Liver (tissue), 9 donors: ENCODE measurements around the gene EFCAB7. TPM values are rescaled to one million over a fixed set of nuclear protein-coding genes. Genes with fewer than 3 reads are reported as not detected.

Source experiments
- DNase-seq: peaks from one replicate; pipeline ENCODE4 v3.0.0-alpha.2; 2017; ENCODE audit warnings: low spot score
- H3K27ac ChIP-seq, 2 donors: one replicate each; pipeline ENCODE4 v1.7.0; 2013; ENCODE audit warnings: inconsistent platforms in 2 of 2, low read length in 2 of 2, control low read depth in 1 of 2, low read depth in 1 of 2, mild to moderate bottlenecking in 1 of 2
- H3K27me3 ChIP-seq, 4 donors: one replicate each; pipeline versions ENCODE4 v1.6.1 to v1.7.0; 2013; ENCODE audit warnings: low read length in 3 of 4, inconsistent platforms in 1 of 4, mild to moderate bottlenecking in 1 of 4, moderate library complexity in 1 of 4; ENCODE audit not compliant: control insufficient read depth in 4 of 4, insufficient read depth in 4 of 4
- H3K36me3 ChIP-seq, 4 donors: one replicate each; pipeline versions ENCODE4 v1.6.1 to v1.7.0; 2013; ENCODE audit warnings: low read length in 3 of 4, mild to moderate bottlenecking in 3 of 4, low read depth in 1 of 4, moderate library complexity in 1 of 4; ENCODE audit not compliant: control insufficient read depth in 4 of 4, insufficient read depth in 3 of 4
- H3K4me1 ChIP-seq, 4 donors: one replicate each; pipeline versions ENCODE4 v1.6.1 to v1.7.0; 2013; ENCODE audit warnings: low read length in 3 of 4, mild to moderate bottlenecking in 3 of 4, moderate library complexity in 1 of 4; ENCODE audit not compliant: control insufficient read depth in 4 of 4, insufficient read depth in 4 of 4
- H3K4me3 ChIP-seq, 3 donors: one replicate each; pipeline versions ENCODE4 v1.6.1 to v1.7.0; 2013; ENCODE audit warnings: low read length in 3 of 3, control low read depth in 1 of 3, low read depth in 1 of 3, mild to moderate bottlenecking in 1 of 3
- H3K9ac ChIP-seq, 2 donors: one replicate each; pipeline ENCODE4 v1.7.0; 2013; ENCODE audit warnings: low read length in 2 of 2, mild to moderate bottlenecking in 2 of 2, moderate library complexity in 2 of 2, control low read depth in 1 of 2, low read depth in 1 of 2
- H3K9me3 ChIP-seq, 4 donors: one replicate each; pipeline versions ENCODE4 v1.6.1 to v1.7.0; 2013; ENCODE audit warnings: low read length in 3 of 4; ENCODE audit not compliant: control insufficient read depth in 4 of 4
- ATF3 ChIP-seq: IDR thresholded peaks from 2 replicates; pipeline ENCODE4 v1.6.1; 2016; ENCODE audit warnings: antibody characterized with exemption
- EGR1 ChIP-seq, 2 donors: IDR thresholded peaks; 2 replicates each; pipeline ENCODE4 v1.6.1; 2016 to 2018; ENCODE audit warnings: antibody characterized with exemption in 2 of 2, low read depth in 2 of 2
- FOXA1 ChIP-seq: IDR thresholded peaks from 2 replicates; pipeline ENCODE4 v1.6.1; 2016; ENCODE audit warnings: antibody characterized with exemption
- FOXA2 ChIP-seq: IDR thresholded peaks from 2 replicates; pipeline ENCODE4 v1.6.1; 2016; ENCODE audit warnings: antibody characterized with exemption
- GABPA ChIP-seq, 2 donors: IDR thresholded peaks in 1 of 2; conservative IDR thresholded peaks in 1 of 2; 2 replicates each; pipeline ENCODE4 v1.6.1; 2016; ENCODE audit warnings: antibody characterized with exemption in 2 of 2, mild to moderate bottlenecking in 1 of 2, moderate library complexity in 1 of 2
- HNF4A ChIP-seq, 2 donors: conservative IDR thresholded peaks; 2 replicates each; pipeline ENCODE4 v1.6.1; 2016; ENCODE audit warnings: antibody characterized with exemption in 2 of 2, mild to moderate bottlenecking in 2 of 2
- HNF4G ChIP-seq: IDR thresholded peaks from 2 replicates; pipeline ENCODE4 v1.6.1; 2016; ENCODE audit warnings: antibody characterized with exemption
- NR2F2 ChIP-seq: IDR thresholded peaks from 2 replicates; pipeline ENCODE4 v1.6.1; 2016; ENCODE audit warnings: antibody characterized with exemption
- RAD21 ChIP-seq, 2 donors: IDR thresholded peaks; 2 replicates each; pipeline ENCODE4 v1.6.1; 2016; ENCODE audit warnings: antibody characterized with exemption in 2 of 2, mild to moderate bottlenecking in 2 of 2
- RXRA ChIP-seq, 2 donors: IDR thresholded peaks; 2 replicates each; pipeline ENCODE4 v1.6.1; 2017 to 2018; ENCODE audit warnings: antibody characterized with exemption in 2 of 2, mild to moderate bottlenecking in 1 of 2
- SP1 ChIP-seq: IDR thresholded peaks from 2 replicates; pipeline ENCODE4 v1.6.1; 2018; ENCODE audit warnings: antibody characterized with exemption, mild to moderate bottlenecking
- TAF1 ChIP-seq: conservative IDR thresholded peaks from 2 replicates; pipeline ENCODE4 v1.6.1; 2016; ENCODE audit warnings: antibody characterized with exemption, mild to moderate bottlenecking
- YY1 ChIP-seq: IDR thresholded peaks from 2 replicates; pipeline ENCODE4 v1.6.1; 2016; ENCODE audit warnings: antibody characterized with exemption, mild to moderate bottlenecking
- WGBS: extraction: QIAGEN DNeasy Blood & Tissue Kit; methylation state at CpG from one replicate; pipeline ENCODE4 v1.1.7; 2013; 5-methylcytosine and 5-hydroxymethylcytosine counted together
- polyA plus RNA-seq, 2 donors: library from polyadenylated mRNA; stranded (reverse) in 1 of 2; unstranded in 1 of 2; fragments of 200-250 nt in 1 of 2; fragments of >200 nt in 1 of 2; fragmentation: Nextera tagmentation in 1 of 2; extraction: Ambion mirVana in 1 of 2; gene quantifications; one replicate each; pipeline versions ENCODE4 v1.2.1 to v1.2.3, GENCODE V29; 2013 to 2015
- total RNA-seq, 2 donors: library from RNA; depleted of rRNA; stranded (reverse); fragments of >200 nt; gene quantifications; one replicate each; pipeline ENCODE4 v1.2.3, GENCODE V29; 2014
- TF ChIP-seq, protein P1 (sequence below): IDR thresholded peaks from 2 replicates; pipeline ENCODE4 v1.6.1; 2016; ENCODE audit warnings: antibody characterized with exemption, mild to moderate bottlenecking
- TF ChIP-seq, protein P2 (sequence below): IDR thresholded peaks from 2 replicates; pipeline ENCODE4 v1.6.1; 2016; ENCODE audit warnings: antibody characterized with exemption
- TF ChIP-seq, protein P3 (sequence below): fragments of 150-350 bp; IDR thresholded peaks from 2 replicates; pipeline ENCODE4 v1.5.1; 2017; ENCODE audit warnings: improper control_type of control experiment, low read depth, low read length; ENCODE audit not compliant: missing input control
- TF ChIP-seq, protein P4 (sequence below): IDR thresholded peaks from 2 replicates; pipeline ENCODE4 v1.6.1; 2016; ENCODE audit warnings: antibody characterized with exemption
- donor health status: healthy.
- donor health status: healthy.
- donor health status: healthy.
- donor health status: healthy.
- donor health status: healthy.

Gene EFCAB7
- total and polyA plus RNA-seq, 4 donors, result 0.70 to 2.6 (median 1.9) TPM

GRCh38 chr1:63559357-63559756 is 36.0 kb downstream of the EFCAB7 start:
- no peak for TF ChIP-seq RXRA (IDR thresholded peaks at IDR 0.05)
- no peak for TF ChIP-seq GABPA (IDR thresholded peaks at IDR 0.05 in 1 of 2, conservative IDR thresholded peaks at IDR 0.05 in 1 of 2)
- TF ChIP-seq YY1, result no peak
- TF ChIP-seq EGR1 (IDR thresholded peaks at IDR 0.05; ENCODE audit: low read depth in 2 of 2), result no peak
- TF ChIP-seq, protein P1, sequence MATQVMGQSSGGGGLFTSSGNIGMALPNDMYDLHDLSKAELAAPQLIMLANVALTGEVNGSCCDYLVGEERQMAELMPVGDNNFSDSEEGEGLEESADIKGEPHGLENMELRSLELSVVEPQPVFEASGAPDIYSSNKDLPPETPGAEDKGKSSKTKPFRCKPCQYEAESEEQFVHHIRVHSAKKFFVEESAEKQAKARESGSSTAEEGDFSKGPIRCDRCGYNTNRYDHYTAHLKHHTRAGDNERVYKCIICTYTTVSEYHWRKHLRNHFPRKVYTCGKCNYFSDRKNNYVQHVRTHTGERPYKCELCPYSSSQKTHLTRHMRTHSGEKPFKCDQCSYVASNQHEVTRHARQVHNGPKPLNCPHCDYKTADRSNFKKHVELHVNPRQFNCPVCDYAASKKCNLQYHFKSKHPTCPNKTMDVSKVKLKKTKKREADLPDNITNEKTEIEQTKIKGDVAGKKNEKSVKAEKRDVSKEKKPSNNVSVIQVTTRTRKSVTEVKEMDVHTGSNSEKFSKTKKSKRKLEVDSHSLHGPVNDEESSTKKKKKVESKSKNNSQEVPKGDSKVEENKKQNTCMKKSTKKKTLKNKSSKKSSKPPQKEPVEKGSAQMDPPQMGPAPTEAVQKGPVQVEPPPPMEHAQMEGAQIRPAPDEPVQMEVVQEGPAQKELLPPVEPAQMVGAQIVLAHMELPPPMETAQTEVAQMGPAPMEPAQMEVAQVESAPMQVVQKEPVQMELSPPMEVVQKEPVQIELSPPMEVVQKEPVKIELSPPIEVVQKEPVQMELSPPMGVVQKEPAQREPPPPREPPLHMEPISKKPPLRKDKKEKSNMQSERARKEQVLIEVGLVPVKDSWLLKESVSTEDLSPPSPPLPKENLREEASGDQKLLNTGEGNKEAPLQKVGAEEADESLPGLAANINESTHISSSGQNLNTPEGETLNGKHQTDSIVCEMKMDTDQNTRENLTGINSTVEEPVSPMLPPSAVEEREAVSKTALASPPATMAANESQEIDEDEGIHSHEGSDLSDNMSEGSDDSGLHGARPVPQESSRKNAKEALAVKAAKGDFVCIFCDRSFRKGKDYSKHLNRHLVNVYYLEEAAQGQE, result no peak
- no peak for TF ChIP-seq NR2F2
- no peak for TF ChIP-seq HNF4G
- TF ChIP-seq HNF4A (conservative IDR thresholded peaks at IDR 0.05), result no peak
- TF ChIP-seq, protein P2, sequence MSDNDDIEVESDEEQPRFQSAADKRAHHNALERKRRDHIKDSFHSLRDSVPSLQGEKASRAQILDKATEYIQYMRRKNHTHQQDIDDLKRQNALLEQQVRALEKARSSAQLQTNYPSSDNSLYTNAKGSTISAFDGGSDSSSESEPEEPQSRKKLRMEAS, result no peak
- TF ChIP-seq, protein P3, sequence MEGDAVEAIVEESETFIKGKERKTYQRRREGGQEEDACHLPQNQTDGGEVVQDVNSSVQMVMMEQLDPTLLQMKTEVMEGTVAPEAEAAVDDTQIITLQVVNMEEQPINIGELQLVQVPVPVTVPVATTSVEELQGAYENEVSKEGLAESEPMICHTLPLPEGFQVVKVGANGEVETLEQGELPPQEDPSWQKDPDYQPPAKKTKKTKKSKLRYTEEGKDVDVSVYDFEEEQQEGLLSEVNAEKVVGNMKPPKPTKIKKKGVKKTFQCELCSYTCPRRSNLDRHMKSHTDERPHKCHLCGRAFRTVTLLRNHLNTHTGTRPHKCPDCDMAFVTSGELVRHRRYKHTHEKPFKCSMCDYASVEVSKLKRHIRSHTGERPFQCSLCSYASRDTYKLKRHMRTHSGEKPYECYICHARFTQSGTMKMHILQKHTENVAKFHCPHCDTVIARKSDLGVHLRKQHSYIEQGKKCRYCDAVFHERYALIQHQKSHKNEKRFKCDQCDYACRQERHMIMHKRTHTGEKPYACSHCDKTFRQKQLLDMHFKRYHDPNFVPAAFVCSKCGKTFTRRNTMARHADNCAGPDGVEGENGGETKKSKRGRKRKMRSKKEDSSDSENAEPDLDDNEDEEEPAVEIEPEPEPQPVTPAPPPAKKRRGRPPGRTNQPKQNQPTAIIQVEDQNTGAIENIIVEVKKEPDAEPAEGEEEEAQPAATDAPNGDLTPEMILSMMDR, result no peak
- TF ChIP-seq TAF1, result no peak
- no peak for TF ChIP-seq ATF3
- TF ChIP-seq FOXA2, result no peak
- TF ChIP-seq RAD21 (IDR thresholded peaks at IDR 0.05), result no peak
- no peak for TF ChIP-seq SP1
- Histone ChIP-seq H3K9me3 (no peaks in the 10 kb centered on the region), H3K27ac (no peak overlapping the region), H3K4me3 (no peak overlapping the region), H3K36me3 (no peaks in the 10 kb centered on the region), H3K4me1 (peaks cover 0 to 2% (median 0%) of the 10 kb centered on the region in 4 donors), H3K9ac (no peak overlapping the region), H3K27me3 (no peaks in the 10 kb centered on the region)
- WGBS, result 58% methylated on average over 2 of the region's 2 CpGs
- DNase-seq, result no peak

DNA sequence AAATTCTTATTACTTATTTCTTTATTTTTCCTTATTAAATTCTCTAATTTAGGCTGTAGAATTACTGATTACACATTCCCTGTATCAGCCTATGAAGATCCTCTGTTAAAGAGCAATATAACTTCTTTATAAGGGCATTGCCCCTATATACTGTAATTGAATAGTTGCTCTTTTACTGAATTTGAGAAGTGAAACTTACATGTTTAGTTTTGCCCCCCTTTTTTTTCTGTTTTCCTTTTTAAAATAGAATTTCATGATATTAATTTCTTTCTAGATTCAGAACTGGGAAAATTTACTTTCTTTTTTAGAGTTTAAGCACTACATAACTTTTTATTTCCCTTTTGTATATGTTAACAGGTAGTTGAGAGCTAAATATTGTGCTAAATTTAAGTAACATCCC is 40.4 kb downstream of the EFCAB7 start:
- Histone ChIP-seq H3K4me3 (no peak overlapping the region), H3K9ac (no peak overlapping the region), H3K27me3 (no peaks in the 10 kb centered on the region)
- TF ChIP-seq SP1 (no peak), ATF3 (no peak), RXRA (IDR thresholded peaks at IDR 0.05) (no peak), TAF1 (no peak), EGR1 (IDR thresholded peaks at IDR 0.05; ENCODE audit: low read depth in 2 of 2) (no peak), GABPA (IDR thresholded peaks at IDR 0.05 in 1 of 2, conservative IDR thresholded peaks at IDR 0.05 in 1 of 2) (no peak), HNF4A (conservative IDR thresholded peaks at IDR 0.05) (no peak), HNF4G (no peak), FOXA1 (no peak), FOXA2 (no peak)
- TF ChIP-seq, protein P1, result no peak
- TF ChIP-seq, protein P4, sequence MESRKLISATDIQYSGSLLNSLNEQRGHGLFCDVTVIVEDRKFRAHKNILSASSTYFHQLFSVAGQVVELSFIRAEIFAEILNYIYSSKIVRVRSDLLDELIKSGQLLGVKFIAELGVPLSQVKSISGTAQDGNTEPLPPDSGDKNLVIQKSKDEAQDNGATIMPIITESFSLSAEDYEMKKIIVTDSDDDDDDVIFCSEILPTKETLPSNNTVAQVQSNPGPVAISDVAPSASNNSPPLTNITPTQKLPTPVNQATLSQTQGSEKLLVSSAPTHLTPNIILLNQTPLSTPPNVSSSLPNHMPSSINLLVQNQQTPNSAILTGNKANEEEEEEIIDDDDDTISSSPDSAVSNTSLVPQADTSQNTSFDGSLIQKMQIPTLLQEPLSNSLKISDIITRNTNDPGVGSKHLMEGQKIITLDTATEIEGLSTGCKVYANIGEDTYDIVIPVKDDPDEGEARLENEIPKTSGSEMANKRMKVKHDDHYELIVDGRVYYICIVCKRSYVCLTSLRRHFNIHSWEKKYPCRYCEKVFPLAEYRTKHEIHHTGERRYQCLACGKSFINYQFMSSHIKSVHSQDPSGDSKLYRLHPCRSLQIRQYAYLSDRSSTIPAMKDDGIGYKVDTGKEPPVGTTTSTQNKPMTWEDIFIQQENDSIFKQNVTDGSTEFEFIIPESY, result no peak
- TF ChIP-seq, protein P3, result no peak

More for the DNA sequence above, 40.4 kb downstream of the EFCAB7 start:
- Histone ChIP-seq H3K36me3 (no peaks in the 10 kb centered on the region), H3K4me1 (peaks cover 0 to 1% (median 0%) of the 10 kb centered on the region in 4 donors), H3K9me3 (no peaks in the 10 kb centered on the region), H3K27ac (no peak overlapping the region)
- no peak for DNase-seq
